NCI-H2029 treated with DMSO at 0.1 percent for 48 hours (cell line): Measurements from ENCODE around the gene C1QA.

Experiments
- DNase-seq: peaks from one replicate; lab custom pipeline; 2025; lab: John Stamatoyannopoulos, UW

The C1QA gene

GRCh38 chr1:22612671-22613571, 23.5 kb upstream of the C1QA start:
- no peak for DNase-seq

- no peak for DNase-seq
Observed at GRCh38 chr1:22613572-22613918, 22.9 kb upstream of the C1QA start.

GRCh38 chr1:22613951-22614350, 22.5 kb upstream of the C1QA start:
- DNase-seq = no peak

GRCh38 chr1:22615886-22616285, 20.5 kb upstream of the C1QA start:
- no peak for DNase-seq

GRCh38 chr1:22616571-22616970, 19.9 kb upstream of the C1QA start:
- DNase-seq = no peak

- DNase-seq = no peak
Observed at GRCh38 chr1:22618056-22618455, 18.4 kb upstream of the C1QA start.

- DNase-seq = no peak
Observed at GRCh38 chr1:22619252-22619651, 17.2 kb upstream of the C1QA start.

GRCh38 chr1:22619798-22620197, 16.6 kb upstream of the C1QA start:
- DNase-seq = no peak

- DNase-seq = no peak
Observed at GRCh38 chr1:22621761-22622160, 14.7 kb upstream of the C1QA start.

GRCh38 chr1:22625262-22625925, 11.0 kb upstream of the C1QA start:
- no peak for DNase-seq

- no peak for DNase-seq
Observed at GRCh38 chr1:22626237-22627157, 9.9 kb upstream of the C1QA start.

GRCh38 chr1:22627331-22627730, 9.1 kb upstream of the C1QA start:
- DNase-seq = no peak

GRCh38 chr1:22628698-22629444, 7.6 kb upstream of the C1QA start:
- DNase-seq = no peak

GRCh38 chr1:22629886-22630285, 6.5 kb upstream of the C1QA start:
- DNase-seq = no peak

GRCh38 chr1:22633697-22634463, 2.5 kb upstream of the C1QA start:
- DNase-seq = no peak

GRCh38 chr1:22635436-22635835, 992 bp upstream of the C1QA start:
- no peak for DNase-seq

GRCh38 chr1:22636927-22637326, 499 bp downstream of the C1QA start:
- DNase-seq = no peak

- no peak for DNase-seq
Observed at GRCh38 chr1:22637907-22638445, 1.5 kb downstream of the C1QA start.

GRCh38 chr1:22638476-22639234, 2.2 kb downstream of the C1QA start:
- no peak for DNase-seq

- DNase-seq = no peak
Observed at GRCh38 chr1:22639286-22639685, 2.9 kb downstream of the C1QA start.
